ENCODE results near the gene SERTAD4. TPM values are rescaled to one million over a fixed set of nuclear protein-coding genes. Genes with fewer than 3 reads are reported as not detected.
A peak's percentile ranks its signal among the peaks of the same experiment; 100 is the strongest.
"Not testable (repeated sequence)": the region's sequence is repeated elsewhere in the genome, so short reads cannot be mapped to it uniquely, and the experiment has no call there.

The SERTAD4 gene
- total RNA-seq, 4 donors from 2014 or later: 2.9 to 3.3 (median 3.0) TPM

GRCh38 chr1:210262897-210263272, 30.3 kb downstream of the SERTAD4 start:
- Histone ChIP-seq H3K27me3 (no peaks in the 10 kb centered on the region), H3K27ac (peak overlapping the region; percentile 8 to 75 (median 70)), H3K4me1 (peaks cover 0 to 78% (median 18%) of the 10 kb centered on the region in 3 donors), H3K9me3 (no peaks in the 10 kb centered on the region), H3K36me3 (no peaks in the 10 kb centered on the region), H3K4me3 (no peak overlapping the region)
- no peak for ATAC-seq
- 6% methylated on average over 2 of the region's 4 CpGs; no CpG with 5 or more reads in 1 of the 2 donors for WGBS, 2 donors (ENCODE audit: low coverage in 1 of 2)
- TF ChIP-seq POLR2A (IDR thresholded peaks at IDR 0.05) (no peak), EP300 (IDR thresholded peaks at IDR 0.05) (no peak), CTCF (IDR thresholded peaks at IDR 0.05) (no peak), POLR2AphosphoS5 (IDR thresholded peaks at IDR 0.05) (no peak)

- H3K27me3 ChIP-seq: no peaks in the 10 kb centered on the region
- no peaks in the 10 kb centered on the region for H3K9me3 ChIP-seq
- no peak for ATAC-seq
- H3K27ac ChIP-seq: no peak overlapping the region
- H3K36me3 ChIP-seq: no peaks in the 10 kb centered on the region
- TF ChIP-seq POLR2A (IDR thresholded peaks at IDR 0.05) (no peak), POLR2AphosphoS5 (IDR thresholded peaks at IDR 0.05) (no peak), CTCF (IDR thresholded peaks at IDR 0.05) (no peak), EP300 (IDR thresholded peaks at IDR 0.05) (no peak)
- H3K4me1 ChIP-seq: peaks cover 0 to 67% (median 18%) of the 10 kb centered on the region in 3 donors
- no peak overlapping the region for H3K4me3 ChIP-seq
These were observed 31.4 kb downstream of the SERTAD4 start for GRCh38 chr1:210263963-210264362.

GRCh38 chr1:210264496-210265380, 32.1 kb downstream of the SERTAD4 start:
- Histone ChIP-seq H3K4me3 (no peak overlapping the region), H3K27ac (no peak overlapping the region), H3K36me3 (no peaks in the 10 kb centered on the region), H3K9me3 (no peaks in the 10 kb centered on the region), H3K4me1 (peaks cover 0 to 60% (median 18%) of the 10 kb centered on the region in 3 donors), H3K27me3 (no peaks in the 10 kb centered on the region)
- ATAC-seq: no peak
- no peak for TF ChIP-seq POLR2A (IDR thresholded peaks at IDR 0.05)
- peak in 1 of 4 experiments; percentile 38 for TF ChIP-seq CTCF (IDR thresholded peaks at IDR 0.05)
- 68 to 87% methylated on average over 6 to 9 of the region's 9 CpGs for WGBS, 2 donors (ENCODE audit: low coverage in 1 of 2)

GRCh38 chr1:210265392-210265955, 32.9 kb downstream of the SERTAD4 start:
- not testable (repeated sequence) for H3K4me3 ChIP-seq, H3K36me3 ChIP-seq, ATAC-seq, H3K27me3 ChIP-seq, H3K9me3 ChIP-seq, H3K27ac ChIP-seq
- 36 to 49% methylated on average over 3 to 4 of the region's 4 CpGs for WGBS, 2 donors (ENCODE audit: low coverage in 1 of 2)
- peaks cover 0 to 53% (median 18%) of the 10 kb centered on the region in 3 donors for H3K4me1 ChIP-seq

- TF ChIP-seq CTCF (IDR thresholded peaks at IDR 0.05): no peak
- no peak for TF ChIP-seq POLR2AphosphoS5 (IDR thresholded peaks at IDR 0.05)
- TF ChIP-seq POLR2A (IDR thresholded peaks at IDR 0.05): no peak
- TF ChIP-seq EP300 (IDR thresholded peaks at IDR 0.05): no peak
- H3K4me3 ChIP-seq: no peak overlapping the region
- peaks cover 0 to 12% (median 6%) of the 10 kb centered on the region in 3 donors for H3K4me1 ChIP-seq
- H3K27me3 ChIP-seq: no peaks in the 10 kb centered on the region
- WGBS, 2 donors (ENCODE audit: low coverage in 1 of 2): 88 to 94% methylated on average over 4 of the region's 4 CpGs
- no peaks in the 10 kb centered on the region for H3K9me3 ChIP-seq
- no peak overlapping the region for H3K27ac ChIP-seq
- no peak for ATAC-seq
- H3K36me3 ChIP-seq: no peaks in the 10 kb centered on the region
These were observed 37.4 kb downstream of the SERTAD4 start for GRCh38 chr1:210269981-210270380.
